GM08714 (cell line): ENCODE measurements around the gene PTPRC.

Source experiments
- H3K4me3 ChIP-seq: fragments of 200-500 bp; sonication (Bioruptor generic); 2 replicates; pipeline ENCODE4 v1.5.1; 2014; ENCODE audit warnings: mild to moderate bottlenecking, low read length, inconsistent platforms
- ZNF274 ChIP-seq: IDR thresholded peaks from 2 replicates; pipeline ENCODE4 v1.6.1; 2012; ENCODE audit warnings: mild to moderate bottlenecking, low read depth, low read length

PTPRC gene

DNA sequence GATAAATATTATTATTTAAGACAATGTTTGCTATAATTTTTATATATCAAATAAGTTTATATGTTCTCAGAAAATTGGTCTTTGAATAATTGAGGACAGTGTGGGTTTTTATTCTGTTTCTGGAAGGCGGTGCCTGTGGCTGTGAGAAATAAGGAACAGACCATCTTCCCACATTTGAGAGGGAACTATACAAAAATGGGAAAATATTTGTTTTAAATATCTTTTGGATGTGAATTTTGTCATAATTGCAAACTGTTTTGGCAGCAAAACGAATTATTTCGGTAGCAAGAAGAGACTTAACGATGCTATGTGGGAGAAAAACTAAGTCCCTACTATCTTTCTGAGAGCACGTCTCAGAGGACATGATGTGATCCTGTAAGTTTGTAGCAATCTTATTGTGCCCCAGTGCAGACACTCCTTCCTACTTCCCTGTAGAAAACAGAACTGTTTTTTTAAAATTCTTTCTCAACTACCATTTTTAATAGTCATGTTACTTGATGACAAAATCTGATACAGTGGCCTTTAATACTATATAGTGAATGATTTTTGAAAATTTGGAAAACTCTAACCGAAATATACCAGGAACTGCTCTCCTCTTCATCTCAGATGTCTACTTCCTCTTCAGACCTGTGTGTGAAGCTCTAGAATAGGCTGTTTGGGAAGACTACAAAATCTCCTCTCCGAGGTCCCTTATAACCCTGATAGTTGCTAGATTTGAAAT, 25.4 kb downstream of the PTPRC start:
- no peak for TF ChIP-seq ZNF274
- no peak overlapping the region for H3K4me3 ChIP-seq

DNA sequence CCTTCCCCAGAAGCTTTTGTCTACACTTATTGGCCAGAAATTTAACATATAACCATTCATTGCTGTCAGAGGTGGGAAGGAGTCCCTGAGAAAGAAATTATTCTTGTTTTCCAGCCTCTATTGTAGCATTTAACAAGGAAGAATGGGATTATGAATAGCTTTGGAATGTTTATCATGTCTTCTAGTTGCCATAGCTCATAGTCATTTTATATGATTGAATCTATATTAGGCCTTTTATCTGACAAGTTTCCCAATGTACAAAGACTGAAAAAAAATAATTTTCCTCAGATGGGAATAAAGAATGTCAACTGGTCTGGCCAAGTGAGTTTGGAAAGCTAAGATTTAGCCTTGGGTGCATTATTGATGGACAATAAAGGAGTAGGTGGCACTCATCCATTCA, 28.3 kb downstream of the PTPRC start:
- TF ChIP-seq ZNF274 = no peak
- H3K4me3 ChIP-seq = no peak overlapping the region

DNA sequence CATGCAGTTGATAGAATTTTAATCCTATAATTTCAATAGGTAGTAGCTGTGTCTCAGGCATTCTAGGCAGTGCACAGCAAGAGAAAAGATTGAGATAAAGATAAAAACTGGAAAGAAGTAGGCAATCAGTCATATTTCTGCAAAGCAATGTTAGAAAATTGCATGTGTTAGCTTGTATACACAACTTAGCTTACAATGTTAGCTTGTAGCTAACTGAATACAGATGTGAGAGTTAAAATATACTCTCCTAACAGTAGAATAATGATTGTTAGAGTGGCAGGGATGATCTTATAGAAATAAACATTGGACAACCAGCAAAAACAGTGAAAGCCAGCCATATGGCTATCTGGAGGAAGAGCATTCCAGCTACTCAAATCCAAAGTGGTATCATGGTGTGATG, 29.0 kb downstream of the PTPRC start:
- H3K4me3 ChIP-seq = no peak overlapping the region
- TF ChIP-seq ZNF274 = no peak

DNA sequence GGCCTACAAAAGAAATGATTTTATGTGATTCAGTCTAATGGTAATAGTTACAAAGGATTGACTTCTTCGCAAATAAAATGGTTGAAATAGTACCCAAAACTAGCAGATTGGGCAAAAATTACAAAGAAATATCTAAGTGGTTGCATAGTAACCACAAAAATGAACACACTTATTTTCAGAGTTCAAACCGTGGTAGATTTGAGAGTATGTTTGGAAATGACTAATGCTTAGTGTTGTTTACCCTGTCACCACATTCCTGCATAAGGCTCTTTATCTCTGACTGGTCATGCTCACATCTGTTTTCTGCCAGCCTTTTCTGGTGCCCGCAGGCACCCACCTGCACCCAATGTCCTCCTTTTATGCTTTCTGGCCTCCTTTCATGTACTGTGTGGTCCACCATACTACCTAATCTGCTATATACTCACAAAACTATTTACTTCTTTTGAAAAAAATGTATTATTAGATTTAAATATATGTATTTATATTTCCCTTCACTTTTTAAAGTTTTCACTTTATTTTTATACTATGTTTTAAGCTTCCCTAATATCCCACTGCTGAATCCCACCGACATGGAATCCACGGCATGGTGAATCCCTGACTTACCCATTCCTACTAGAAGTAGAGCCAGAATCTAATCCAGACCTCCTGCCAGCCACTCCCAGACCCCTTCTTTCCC, 30.3 kb downstream of the PTPRC start:
- TF ChIP-seq ZNF274 = no peak
- H3K4me3 ChIP-seq = no peak overlapping the region

DNA sequence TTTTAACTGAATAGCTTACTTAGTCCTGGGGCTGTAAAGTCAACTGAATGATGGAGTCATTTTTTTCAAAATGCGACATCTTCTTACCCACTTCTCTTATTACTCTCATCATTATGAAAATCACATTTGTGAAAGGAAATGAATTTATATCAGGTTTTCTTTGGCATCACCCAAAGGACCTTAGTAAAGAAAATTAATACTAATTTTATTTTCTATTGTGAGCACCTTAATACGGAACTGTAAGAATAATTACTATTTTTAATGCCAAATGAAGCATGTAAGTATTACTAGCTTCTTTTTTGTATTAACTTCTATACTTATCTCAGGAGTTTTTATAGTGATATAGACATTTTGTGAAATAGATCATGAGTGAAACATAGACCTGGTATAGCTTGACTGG, 30.9 kb downstream of the PTPRC start:
- no peak for TF ChIP-seq ZNF274
- no peak overlapping the region for H3K4me3 ChIP-seq

DNA sequence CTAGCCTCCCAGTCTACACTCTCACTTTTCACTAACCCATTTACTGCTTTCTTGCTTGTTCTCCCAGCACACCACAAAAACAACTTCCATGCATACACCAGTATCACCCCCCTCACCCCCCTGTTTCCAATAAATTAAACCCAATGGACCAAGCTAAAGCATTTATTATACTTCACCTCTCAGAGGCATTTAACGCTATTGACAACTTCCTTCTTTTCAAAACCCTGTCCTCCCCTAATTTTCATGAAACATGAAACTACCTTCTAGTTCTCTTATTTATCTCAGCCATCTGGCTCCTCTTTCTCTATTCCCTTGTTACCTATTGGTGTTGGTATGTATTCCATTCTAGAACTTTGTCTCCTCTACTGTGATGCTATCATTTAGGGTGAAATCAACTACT, 32.3 kb downstream of the PTPRC start:
- no peak for TF ChIP-seq ZNF274
- no peak overlapping the region for H3K4me3 ChIP-seq

DNA sequence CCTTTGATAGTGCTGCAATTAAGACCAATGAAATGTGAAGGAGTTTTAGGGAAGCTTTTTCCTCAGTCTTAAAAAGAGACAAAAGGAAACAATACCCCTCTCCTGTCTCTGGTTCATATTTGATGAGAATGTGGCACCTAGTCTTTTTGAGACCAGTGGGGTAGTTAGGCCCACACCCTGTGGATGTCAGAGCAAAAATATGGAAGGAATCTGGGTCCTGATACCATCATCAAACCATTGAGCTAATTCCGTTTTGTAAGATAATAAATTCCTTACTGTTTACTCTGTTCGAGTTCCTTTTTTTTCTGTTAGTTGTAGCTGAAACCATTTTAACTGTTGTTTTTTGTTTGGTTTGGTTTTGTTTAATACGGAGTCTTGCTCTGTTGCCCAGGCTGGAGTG, 33.3 kb downstream of the PTPRC start:
- no peak overlapping the region for H3K4me3 ChIP-seq
- TF ChIP-seq ZNF274 = no peak

DNA sequence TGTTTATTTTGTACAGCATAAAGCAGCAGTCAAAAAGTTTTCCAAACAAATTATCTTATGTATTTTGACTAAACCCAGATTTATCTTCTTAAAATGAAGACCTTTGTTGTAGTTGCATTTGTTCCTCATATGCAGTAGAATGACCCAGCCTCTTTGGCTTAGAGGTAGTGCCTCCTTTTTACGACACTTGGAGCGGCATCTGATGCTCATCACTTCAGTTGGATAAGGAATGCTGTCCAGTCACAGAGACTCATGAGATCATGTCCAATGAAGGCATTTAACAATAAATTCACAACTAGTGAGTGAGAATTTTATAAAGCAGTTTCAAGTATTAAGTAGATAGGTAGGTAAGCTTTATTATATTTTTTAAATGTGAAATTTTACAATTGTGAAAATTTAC, 35.2 kb downstream of the PTPRC start:
- H3K4me3 ChIP-seq = no peak overlapping the region
- no peak for TF ChIP-seq ZNF274

DNA sequence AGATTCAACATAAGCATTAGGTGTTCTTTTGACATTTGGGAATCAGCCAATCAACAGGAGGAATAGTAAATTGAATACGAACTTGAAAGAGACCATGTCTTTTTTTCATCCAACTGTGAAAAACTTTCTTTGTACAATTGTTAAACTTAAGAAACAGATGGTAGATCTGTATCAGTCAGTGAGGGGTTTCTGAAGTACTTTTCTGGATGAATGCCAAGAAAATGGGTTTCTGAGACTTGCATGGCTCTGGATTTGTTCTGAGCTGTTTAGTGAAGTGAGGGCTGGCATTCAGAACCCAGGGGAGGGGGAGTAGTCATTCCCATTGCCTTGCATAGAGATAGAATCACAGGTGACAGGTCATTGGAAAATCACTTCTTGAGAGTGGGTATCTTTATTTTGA, 37.4 kb downstream of the PTPRC start:
- no peak overlapping the region for H3K4me3 ChIP-seq
- no peak for TF ChIP-seq ZNF274

DNA sequence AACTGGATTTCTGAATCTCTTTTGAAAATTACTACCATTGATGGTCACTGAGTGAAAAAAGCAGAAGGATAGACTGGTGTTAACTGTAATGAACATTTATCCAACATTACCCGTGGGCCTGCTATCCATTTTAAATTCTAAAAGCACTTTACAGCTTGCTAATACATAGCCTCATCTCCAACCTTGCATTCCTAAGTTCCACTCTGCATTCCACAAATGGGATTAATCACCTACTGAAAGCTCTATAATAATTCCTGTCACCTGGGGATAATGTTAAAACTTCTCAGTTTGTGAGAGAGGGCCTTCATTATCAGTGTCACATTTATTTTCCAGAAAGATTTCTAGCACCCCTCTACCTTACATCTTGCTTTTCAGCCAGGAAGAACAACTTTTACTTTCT, 38.2 kb downstream of the PTPRC start:
- H3K4me3 ChIP-seq = no peak overlapping the region
- no peak for TF ChIP-seq ZNF274

DNA sequence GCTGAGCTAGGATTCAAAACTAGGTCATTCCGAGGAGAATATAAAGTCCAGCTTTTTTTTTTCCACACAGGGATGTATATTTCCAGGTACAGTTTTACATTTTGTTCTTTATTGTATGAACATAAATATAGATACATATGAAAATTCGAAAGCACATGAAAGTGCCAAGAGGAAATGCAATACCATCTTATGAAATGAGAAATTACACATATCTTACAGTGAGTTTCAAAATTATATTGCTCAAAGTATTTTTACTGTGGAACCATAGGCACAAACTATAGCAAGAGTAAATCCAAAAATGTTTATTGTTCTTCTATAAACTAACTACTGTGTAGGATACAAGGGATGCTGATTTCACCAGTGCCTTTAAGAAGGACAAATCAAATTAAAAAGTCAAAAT, 39.0 kb downstream of the PTPRC start:
- no peak for TF ChIP-seq ZNF274
- H3K4me3 ChIP-seq = no peak overlapping the region

DNA sequence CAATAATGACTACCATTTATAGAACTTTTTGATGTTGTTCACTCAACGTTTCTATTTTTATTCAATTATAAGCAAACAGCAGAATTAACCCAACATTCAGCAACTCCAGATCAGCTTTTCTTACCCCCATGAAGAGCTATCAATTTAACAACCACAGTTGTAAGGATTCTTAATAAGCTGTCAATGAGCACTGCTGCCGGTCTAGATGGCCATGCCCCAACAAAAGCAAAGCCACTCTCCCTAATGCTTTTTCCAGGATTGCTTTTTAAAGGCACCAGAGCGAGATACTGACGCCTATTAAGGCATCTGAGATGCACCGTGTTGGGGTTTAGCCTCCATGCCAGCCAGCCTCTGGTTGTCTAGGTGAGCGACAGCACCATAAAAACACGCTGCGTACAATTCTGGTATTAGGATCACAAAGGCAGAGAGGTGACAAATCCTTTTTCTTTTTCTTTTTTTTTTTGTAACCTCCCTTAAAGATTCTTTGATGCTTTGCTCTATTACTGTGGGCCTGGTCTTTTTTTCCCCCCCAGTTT, 39.5 kb downstream of the PTPRC start:
- no peak overlapping the region for H3K4me3 ChIP-seq
- no peak for TF ChIP-seq ZNF274

DNA sequence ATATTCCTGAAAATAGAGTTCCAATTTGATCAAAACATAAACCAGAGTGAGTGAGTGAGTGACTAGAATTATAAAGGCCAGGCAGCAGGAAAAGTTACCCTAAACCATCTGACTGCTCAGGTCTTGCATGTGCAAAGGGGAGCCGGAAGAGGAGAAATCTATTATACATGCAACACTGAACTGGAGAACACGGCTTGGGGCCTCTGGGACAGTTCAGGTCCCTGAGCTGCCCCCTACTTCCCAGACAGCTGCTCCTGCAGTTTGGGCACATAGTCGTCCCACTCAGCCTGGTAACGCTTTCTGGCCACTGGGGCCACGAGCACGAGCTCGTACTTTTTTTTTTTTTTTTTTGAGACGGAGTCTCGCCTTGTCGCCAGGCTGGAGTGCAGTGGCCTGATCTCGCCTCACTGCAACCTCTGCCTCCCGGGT, 40.1 kb downstream of the PTPRC start:
- TF ChIP-seq ZNF274 = no peak
- H3K4me3 ChIP-seq = no peak overlapping the region; the same call in 1 of the 2 replicates

DNA sequence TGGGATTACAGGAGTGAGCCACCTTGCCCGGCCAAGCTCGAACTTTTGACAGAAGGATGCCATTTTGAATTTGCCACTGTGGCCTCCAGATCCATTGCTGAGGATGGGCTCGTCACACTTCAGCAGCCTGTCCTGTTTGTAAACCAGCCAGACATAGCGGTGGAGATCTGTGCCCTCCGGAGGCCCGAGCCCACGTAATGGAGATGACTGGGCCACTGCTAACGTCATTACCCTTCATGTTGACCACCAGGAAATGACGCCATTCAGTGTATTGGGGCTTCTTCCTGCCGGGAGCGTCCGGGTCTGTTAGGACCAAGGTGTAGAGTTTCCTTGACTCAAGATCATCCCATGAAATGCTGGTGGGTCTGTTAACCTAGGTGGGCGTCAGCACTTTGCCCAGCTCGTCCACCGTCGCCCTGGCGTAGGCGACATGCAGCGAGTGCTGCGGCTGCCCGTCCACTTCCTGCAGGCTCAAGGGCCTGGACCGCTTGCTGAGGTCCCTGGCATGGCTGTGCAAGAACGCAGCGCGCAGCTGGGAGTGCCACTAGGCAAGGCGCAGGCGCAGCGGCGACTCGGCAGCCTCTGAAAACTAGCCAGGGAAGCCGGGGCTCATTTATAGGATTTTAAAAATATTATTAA, 40.8 kb downstream of the PTPRC start:
- TF ChIP-seq ZNF274 = no peak
- H3K4me3 ChIP-seq = no peak overlapping the region
